Stimulated activated CD4-positive, alpha-beta T cell treated with anti-CD3 and anti-CD28 coated beads, Interleukin-2, amount 100 ng/mL, for 48 hours (primary cell): ENCODE data around the gene BRD3.
"Not testable (repeated sequence)": the region's sequence is repeated elsewhere in the genome, so short reads cannot be mapped to it uniquely, and the experiment has no call there.

Source experiments
- DNase-seq, 2 donors: peaks; one replicate each; pipeline ENCODE4 v3.0.0-alpha.2; 2020

Gene BRD3

DNA sequence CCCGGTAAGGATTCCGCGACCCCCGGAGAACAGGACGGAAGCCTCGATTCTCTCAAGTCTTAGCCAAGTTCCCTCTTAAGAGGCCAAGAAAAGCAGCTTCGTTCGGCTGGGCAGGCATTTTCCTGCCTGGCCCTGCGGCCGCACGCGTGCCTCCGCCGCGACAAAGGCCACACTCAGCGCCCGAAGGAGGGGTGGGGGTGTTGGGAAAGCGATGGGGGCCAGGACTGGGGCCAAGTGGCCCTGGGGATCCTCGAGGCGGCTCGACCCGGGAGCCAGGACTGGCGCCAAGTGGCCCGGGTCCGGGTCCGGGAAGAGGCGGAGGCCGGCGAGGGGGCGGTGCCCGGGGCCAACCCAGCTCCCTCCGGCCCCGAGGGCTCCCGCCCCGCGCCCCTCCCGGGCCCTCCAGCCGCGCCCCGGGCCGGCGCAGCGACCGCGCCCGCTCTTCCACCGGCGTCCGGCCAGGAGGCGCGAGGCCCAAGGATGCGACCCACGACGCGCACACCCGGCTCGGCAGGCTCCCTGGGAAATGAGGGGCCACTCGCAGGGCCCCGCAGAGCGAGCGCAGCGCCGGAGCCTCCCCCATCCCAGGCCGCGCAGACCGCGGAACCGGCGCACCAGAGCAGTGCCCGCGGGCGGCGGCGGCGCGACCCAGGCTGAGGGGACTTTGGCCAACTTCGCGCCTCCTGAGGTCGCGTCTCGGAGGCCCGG is 76.5 kb downstream of the BRD3 start:
- no peak for DNase-seq

DNA sequence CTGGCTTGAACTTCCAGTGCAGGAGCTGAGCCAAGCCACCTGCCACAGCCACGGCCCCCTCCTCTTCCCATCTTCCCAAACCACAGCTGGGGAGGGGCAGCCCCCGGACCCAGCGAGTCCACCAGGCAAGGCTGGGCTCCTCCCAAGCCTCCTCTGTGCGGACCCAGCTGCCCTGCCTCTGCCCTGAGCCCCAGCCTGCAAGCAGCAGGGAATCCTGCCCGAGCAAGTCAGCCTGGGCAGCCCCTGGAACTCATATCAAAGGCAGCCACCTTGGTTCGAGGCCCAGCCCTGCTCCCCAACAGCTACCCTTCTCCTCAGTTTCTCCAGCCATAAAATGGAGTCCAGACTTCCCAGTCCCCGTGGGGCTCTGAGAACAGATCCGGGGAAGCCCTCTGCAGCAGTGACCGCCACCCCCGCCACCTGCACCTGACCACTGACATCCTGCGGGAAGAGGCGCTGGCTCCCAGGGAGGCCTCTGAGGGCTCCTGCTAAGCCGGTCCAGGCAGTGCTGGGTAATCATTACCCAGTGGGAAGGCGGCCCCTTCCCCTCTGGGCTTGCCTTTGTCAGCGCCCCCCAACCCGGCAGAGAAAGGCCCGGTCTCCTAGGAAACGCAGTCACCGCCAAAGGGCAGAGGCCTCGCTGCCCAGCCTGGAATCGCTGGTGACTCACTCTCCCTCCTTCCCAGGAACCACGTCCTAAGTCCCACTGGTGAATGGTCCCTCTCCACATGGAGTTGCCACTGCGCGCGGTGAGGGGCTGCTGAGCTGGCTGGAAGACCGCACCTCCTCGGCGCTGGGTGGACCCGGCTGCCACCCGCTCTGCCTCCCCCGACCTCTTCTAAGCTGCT is 77.2 kb downstream of the BRD3 start:
- no peak for DNase-seq

DNA sequence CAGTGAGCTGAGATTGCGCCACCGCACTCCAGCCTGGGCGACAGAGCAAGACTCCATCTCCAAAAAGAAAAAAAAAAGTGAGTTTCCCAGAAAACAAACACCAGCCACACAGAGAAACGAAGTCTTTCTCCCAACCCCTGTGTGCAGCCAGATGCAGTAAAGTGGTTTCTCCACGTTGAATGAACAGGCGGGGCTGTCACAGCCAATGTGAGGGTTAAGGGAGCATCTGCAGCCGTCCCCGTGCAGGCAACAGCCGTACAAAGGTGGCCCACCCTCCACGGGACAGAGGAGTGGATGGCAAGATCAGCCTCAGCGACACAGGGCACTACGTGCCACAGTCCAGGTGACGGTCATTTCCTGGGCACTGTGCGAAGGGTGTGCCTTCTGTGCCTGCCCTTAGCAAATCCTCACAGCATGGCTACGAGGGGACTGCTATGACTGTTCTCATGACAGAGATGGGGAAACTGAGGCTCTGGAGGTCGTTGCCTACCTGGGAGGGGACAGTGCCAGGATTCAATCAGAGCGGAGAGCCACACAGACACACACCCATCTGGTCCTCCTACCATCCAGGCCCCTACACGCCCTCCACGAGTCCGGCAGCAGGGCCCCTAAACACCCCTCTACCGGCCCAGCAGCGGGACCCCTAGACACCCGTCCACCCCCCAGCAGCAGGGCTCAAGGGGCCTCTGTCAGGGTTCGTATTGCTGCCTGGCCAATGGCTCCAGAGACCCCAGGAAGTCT is 78.0 kb downstream of the BRD3 start:
- no peak for DNase-seq

DNA sequence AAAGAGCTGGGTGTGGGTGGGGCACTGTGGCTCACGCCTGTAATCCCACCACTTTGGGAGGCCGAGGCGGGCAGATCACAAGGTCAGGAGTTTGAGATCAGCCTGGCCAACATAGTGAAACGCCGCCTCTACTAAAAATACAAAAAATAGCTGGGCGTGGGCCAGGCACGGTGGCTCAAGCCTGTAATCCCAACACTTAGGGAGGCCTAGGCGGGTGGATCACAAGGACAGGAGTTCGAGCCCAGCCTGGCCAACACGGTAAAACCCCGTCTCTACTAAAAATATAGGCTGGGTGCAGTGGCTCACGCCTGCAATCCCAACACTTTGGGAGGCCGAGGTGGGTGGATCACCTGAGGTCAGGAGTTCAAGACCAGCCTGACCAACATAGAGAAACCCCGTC is 79.1 kb downstream of the BRD3 start:
- DNase-seq, result not testable (repeated sequence)

DNA sequence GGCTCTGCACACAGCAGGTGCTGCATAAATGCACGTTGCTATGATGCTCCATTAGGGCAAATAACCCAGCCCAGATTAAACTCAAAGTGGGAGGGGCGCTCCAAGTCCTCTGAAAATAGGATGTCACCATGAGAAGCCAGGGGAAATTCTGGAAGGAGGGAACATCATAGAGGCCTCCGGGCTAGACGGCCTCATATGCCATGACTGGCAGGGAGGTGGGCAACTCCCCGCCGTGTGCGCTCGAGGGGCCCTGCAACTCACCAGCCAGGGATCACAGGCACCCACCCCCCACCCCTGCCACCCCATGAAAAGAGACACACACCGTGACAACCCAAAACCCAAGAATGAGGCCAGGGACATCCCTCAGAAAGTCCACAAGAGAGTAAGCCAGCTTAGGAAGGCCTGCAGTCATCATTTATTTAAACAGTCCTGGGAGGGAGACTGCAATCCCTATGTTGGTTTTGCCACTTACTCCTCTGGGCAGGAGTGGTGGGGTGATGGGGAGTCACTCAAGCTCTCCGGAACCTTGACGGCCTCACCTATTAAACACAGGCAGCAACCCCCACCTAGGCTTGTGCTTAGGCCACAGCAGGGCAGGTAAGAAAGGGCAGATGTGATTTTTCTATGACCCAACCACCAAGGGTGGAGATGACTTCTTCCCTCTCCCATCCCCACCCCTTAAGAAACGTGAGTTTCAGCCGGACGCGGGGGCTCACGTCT is 79.7 kb downstream of the BRD3 start:
- DNase-seq, result no peak

DNA sequence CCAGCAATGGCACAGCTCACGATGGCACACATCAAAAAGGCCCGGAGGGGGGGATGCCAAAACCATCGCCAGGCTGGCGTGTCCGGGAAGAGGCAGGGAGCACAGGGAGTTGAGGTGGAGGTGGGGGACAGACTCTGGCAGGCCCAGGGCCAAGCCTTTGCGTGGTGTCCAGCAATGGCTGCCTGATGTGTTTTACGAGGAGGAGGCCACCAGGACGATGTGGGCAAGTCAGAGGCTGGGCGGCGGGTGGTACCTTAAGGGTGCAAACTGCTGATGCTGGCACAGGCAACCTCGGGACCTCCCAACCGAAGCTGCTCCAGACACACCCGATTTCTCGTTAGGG is 80.4 kb downstream of the BRD3 start:
- no peak for DNase-seq

DNA sequence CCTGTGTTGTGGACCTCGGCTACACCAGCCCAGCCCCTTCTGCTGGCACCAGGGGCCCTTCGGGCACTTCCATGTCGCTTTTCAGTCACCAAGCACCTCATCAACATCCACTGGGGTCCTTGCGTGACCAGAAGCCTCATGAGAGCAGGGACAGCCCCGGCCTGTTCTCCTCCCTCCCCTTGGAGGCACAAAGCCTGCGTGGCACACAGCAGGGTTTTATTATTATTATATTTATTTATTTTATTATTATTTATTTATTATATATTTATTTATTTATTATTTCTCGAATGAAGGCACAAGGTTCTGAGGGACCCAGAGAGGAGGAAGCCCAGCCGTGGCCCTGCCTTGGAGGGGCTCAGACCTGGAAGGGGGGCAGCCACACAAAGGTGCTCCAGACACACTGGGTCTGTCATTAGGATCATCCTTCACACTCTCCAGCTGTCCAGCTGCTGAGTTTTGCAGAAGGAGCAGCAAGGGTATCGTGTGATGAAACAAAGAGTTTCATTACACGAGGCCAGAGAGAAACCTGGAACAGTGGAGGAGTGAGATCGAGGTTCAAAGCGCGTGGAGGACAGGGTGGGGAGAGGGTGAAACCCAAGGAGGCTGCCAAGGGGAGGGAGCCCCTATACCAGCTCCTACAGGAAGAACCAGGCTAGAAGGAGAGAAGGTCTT is 80.9 kb downstream of the BRD3 start:
- DNase-seq, result no peak

DNA sequence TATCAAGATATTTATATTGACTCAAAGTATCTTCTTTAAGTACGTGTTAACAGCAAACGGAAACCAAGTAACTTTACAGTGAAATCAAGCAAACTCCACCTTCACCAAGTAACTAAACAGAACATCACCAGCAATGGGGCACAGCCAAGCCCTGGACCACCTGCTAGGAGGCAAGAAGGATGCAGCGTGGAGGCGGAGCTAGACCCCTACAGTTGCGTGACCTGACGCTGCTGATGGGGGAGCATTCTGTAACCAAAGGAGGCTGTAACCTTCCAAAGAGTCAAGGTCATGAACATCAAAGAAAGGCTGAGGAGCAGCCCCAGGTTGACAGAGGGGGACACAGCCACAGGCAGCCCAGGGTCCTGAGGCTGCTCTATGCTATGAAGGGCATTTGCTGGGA is 81.8 kb downstream of the BRD3 start:
- DNase-seq, result no peak

DNA sequence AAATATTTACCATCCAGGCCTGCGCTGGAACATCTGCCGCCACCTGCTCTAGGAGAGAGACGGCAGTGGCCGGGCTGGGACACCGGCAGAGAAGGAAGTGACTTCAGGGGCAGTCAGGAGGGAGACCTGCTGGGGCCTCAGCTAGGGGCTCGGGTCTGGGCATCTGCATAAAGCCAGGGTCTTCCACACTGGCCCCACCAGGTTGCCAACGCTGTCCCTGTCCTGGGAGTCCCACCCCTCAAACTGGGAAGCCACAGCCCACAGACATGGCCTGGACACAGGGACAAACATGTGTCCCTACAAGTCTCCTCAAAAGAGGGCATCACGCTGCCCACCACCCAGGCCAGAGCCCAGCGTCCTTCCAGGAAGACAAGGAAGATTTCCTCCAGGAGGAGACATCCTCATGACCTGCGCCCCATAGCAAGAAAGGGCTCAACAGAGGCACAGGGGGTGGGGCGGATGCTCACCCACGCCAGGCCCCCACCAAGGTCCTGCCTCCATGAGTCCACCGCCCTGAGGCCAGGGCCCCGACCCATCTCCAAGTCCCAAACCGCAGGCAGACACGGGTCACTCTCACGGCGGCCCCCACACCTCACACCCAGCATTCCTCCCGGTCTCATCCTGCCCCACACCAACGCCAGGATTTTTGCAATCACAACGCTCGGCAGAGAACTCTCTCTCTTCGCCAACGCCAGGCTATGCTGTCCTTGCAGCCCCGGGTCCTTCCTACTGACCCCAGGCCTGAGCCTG is 84.7 kb downstream of the BRD3 start:
- DNase-seq, result no peak

DNA sequence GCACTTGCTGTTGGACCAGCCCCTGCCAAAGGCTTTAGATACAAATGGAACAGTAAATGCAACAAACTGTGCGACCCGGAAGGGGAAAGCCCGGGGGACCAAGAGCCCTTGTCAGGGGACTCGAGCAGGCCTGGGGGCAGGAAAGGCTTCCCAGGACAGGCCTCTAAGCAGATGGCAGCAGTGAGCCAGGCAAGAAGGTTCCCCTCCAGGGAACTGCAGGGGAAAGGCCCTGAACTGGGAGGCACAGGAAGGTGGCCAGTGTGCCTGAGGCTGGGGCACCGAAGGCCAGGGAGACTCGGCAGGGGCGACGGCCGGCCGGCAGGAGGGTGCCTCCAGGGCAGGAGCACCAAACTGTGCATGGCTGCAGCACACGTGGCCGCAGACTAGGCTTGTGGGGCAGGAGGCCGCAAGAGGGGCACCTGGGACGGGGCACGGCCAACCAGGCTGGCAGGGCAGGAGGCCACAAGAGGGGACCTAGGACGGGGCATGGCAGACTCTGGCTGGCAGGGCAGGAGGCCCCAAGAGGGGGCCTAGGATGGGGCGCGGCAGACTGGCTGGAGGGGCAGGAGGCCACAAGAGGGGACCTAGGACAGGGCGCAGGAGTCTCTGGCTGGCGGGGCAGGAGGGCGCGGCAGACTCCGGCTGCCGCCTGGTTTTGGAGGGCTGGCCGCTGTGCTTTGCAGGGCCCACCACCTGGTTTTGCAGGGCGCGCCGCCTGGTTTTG is 85.7 kb downstream of the BRD3 start:
- DNase-seq, result no peak

DNA sequence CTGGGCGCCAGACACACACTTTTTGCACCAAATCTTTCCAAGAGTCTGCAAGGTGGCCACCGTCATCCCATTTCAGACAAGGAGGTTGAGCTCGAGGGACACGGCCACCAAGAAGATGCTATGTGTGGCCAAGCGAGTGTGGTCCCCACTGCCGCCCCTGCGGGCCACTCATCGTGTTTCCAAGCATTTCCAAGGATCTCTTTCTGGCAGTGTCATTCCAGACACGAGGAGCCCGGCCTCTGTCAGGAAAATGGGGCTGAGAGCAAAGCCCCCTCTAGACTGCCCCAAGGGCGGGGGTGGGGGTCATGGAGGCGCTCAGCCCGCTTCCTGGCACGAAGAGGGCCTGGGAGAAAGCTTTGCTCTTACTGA is 86.3 kb downstream of the BRD3 start:
- DNase-seq, result no peak

DNA sequence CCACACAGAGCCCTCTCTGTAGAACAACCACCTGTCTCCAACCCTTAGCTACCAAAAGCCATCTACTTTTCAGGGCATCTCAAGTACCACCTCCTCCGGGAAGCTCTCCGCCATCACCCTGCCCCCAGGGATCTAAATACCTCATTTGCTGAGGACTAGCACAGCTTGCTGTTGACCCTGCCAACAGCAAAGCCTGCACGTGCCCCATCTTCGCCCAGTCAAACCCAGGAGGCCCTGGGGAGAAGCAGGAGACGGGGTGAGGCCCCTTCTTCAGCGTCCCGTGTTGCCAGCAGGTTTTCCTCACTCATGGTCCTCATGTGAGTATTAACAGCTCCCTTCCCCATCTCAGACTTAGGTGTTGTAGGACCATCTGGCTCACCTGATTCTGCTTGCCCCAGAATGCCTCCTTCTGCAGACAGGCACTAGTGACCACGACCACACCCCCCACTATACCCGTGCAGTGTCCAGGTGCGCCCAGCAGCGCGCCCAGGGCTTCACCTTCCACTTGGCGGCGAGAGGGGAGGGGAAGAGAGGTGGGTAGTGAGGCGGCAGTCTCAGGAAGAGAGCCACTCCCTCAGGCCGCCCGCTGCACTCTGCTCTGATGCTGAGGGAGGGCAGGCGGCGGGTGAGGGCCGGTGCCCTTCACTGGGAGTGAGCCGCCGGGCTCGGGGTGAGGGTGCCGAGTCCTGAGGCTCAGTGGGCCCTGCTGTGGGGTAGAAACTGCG is 86.8 kb downstream of the BRD3 start:
- DNase-seq, result no peak
